ENCODE measurements around the gene PLXND1. TPM values are rescaled to one million over a fixed set of nuclear protein-coding genes. Genes with fewer than 3 reads are reported as not detected.

Gene PLXND1
- total and polyA plus RNA-seq, 8 donors, result 15.5 to 66.2 (median 28.5) TPM

DNA sequence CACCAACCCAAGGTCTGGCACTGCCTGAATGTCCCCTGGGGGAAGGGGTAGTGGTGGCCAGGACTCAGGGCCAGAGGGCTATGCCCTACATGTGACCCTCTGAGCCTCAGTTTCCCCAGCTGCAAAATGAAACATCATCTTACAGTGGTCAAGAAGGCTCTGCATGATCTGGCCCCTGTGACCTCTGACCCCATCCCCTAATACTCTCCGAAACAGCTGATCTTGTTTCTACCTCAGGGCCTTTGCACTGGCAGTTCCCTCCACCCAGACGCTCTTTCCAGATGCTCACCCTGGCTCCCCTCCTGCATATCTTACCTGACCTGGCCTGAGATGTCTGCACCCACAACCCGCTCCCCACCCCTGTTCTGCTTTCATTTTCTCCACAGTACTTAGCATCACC, 21.8 kb downstream of the PLXND1 start:
- Histone ChIP-seq H3K9me3 (no peaks in the 10 kb centered on the region), H3K4me3 (no peak overlapping the region), H3K36me3 (no peaks in the 10 kb centered on the region), H3K4me1 (no peaks in the 10 kb centered on the region), H3K27ac (no peak overlapping the region), H3K27me3 (no peaks in the 10 kb centered on the region)
- FAIRE-seq (no peak), DNase-seq (no peak), ATAC-seq (no peak)
- TF ChIP-seq CTCF (IDR thresholded peaks at IDR 0.05), result no peak
- 94 to 97% methylated on average over 3 of the region's 3 CpGs for WGBS, 2 donors
- intact Hi-C loops (cut with DNase I), result no loop called here

- no peak overlapping the region for H3K27ac ChIP-seq
- intact Hi-C loops (cut with DNase I), result no loop called here
- no peaks in the 10 kb centered on the region for H3K36me3 ChIP-seq
- ATAC-seq (no peak), FAIRE-seq (no peak), DNase-seq (no peak)
- WGBS, 2 donors, result 94 to 95% methylated on average over 9 of the region's 9 CpGs
- no peak overlapping the region for H3K4me3 ChIP-seq
- no peaks in the 10 kb centered on the region for H3K27me3 ChIP-seq
- TF ChIP-seq CTCF (IDR thresholded peaks at IDR 0.05), result no peak
- no peaks in the 10 kb centered on the region for H3K4me1 ChIP-seq
- H3K9me3 ChIP-seq, result no peaks in the 10 kb centered on the region
These were observed 23.2 kb downstream of the PLXND1 start for GRCh38 chr3:129583289-129583688.

DNA sequence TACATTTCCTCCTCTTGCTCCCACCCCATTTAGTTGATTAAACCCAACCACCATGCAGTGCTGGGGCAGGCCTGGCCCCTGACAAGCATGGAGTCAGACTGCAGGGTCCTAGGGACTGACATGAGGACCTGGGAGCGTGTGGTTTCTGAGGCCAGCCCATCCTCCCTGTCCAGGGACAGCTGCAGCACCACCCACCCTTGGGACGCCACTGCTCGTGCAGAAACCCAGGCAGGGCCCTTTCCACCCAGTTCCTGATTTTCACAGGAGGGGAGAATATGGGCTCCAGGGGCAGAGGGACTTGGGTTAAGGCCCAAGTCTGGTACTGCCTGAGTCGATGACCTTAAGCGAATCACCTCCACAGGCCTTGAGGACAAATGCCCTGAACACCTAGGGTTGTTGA, 23.7 kb downstream of the PLXND1 start:
- Histone ChIP-seq H3K27ac (no peak overlapping the region), H3K27me3 (no peaks in the 10 kb centered on the region), H3K4me3 (no peak overlapping the region), H3K4me1 (no peaks in the 10 kb centered on the region), H3K9me3 (no peaks in the 10 kb centered on the region), H3K36me3 (no peaks in the 10 kb centered on the region)
- no peak for DNase-seq
- intact Hi-C loops (cut with DNase I), result no loop called here
- no peak for FAIRE-seq
- 93 to 95% methylated on average over 5 of the region's 5 CpGs for WGBS, 2 donors
- peak in 1 of 4 donors; percentile 12 for ATAC-seq
- TF ChIP-seq CTCF (IDR thresholded peaks at IDR 0.05), result no peak

GRCh38 chr3:129581623-129582022, 24.9 kb downstream of the PLXND1 start:
- no peaks in the 10 kb centered on the region for H3K36me3 ChIP-seq
- no peak for DNase-seq
- 86 to 92% methylated on average over 8 of the region's 8 CpGs for WGBS, 2 donors
- TF ChIP-seq CTCF (IDR thresholded peaks at IDR 0.05), result no peak
- no peak for ATAC-seq
- H3K4me1 ChIP-seq, result peaks cover 0 to 9% (median 7%) of the 10 kb centered on the region in 3 donors
- H3K27ac ChIP-seq, result no peak overlapping the region
- no peaks in the 10 kb centered on the region for H3K27me3 ChIP-seq
- H3K4me3 ChIP-seq, result no peak overlapping the region
- intact Hi-C loops (cut with DNase I), result no loop called here
- H3K9me3 ChIP-seq, result no peaks in the 10 kb centered on the region
- FAIRE-seq, result no peak

DNA sequence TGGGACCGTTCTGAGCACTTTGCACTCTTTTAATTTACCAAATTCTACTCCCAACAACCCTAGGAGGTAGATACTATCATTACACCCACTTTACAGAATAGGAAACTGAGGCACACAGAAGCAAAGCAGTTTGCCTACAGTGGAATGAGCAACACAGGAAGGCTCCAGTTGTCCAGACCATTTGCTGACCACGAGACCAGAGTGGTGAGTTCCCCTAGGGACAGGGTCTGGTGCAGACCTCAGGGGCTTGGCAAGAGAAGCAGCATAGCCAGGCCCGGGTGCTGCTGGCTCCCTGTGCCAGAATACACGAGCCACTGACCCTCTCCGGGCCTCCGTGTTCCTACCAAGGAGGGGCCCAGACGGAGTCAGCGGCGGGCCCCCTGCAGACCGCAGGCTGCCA, 26.5 kb downstream of the PLXND1 start:
- H3K4me1 ChIP-seq, result peaks cover 0 to 14% (median 7%) of the 10 kb centered on the region in 3 donors

More for the DNA sequence above, 26.5 kb downstream of the PLXND1 start:
- no peaks in the 10 kb centered on the region for H3K9me3 ChIP-seq
- no peak overlapping the region for H3K4me3 ChIP-seq
- WGBS, 2 donors, result 86 to 88% methylated on average over 10 of the region's 10 CpGs
- intact Hi-C loops (cut with DNase I), result no loop called here
- DNase-seq, result no peak
- no peak for ATAC-seq
- no peak for FAIRE-seq
- H3K36me3 ChIP-seq, result no peaks in the 10 kb centered on the region
- H3K27me3 ChIP-seq, result no peaks in the 10 kb centered on the region
- H3K27ac ChIP-seq, result no peak overlapping the region
- TF ChIP-seq CTCF (IDR thresholded peaks at IDR 0.05), result no peak

Measured in pancreas (tissue), 10 donors.